Endothelial cell of umbilical vein (primary cell): ENCODE data around the gene TTF1. TPM values are rescaled to one million over a fixed set of nuclear protein-coding genes. Genes with fewer than 3 reads are reported as not detected.

Experiments
- BruUV-seq: library from RNA; stranded (reverse); fragments of 400-500 nt; replicated peaks from 2 replicates; lab custom pipeline; 2021; lab: Mats Ljungman, UMichigan
- CTCF ChIA-PET: fragments of 300-600, 350-600 bp; sonication (Branson Sonifier 250); formaldehyde crosslinking; loops from one replicate; lab custom pipeline; 2021; ENCODE audit warnings: antibody characterized with exemption, inconsistent platforms; lab: Charles Lee
- POLR2A ChIA-PET: fragments of 300-600, 350-600 bp; sonication (Branson Sonifier 250); formaldehyde crosslinking; loops from one replicate; lab custom pipeline; 2021; ENCODE audit warnings: antibody characterized with exemption, inconsistent platforms; lab: Charles Lee
- DNase-seq: peaks from one replicate; pipeline ENCODE4 v3.0.0-alpha.2; 2011; ENCODE audit warnings: low read depth, low spot score
- FAIRE-seq: peaks from 2 replicates; lab custom pipeline; 2011; peaks lifted over from hg19 to GRCh38; lab: Jason Lieb, UNC
- H2AFZ ChIP-seq: 2 replicates; pipeline ENCODE4 v1.6.0; 2012; ENCODE audit warnings: low read depth, low read length, control low read depth, inconsistent platforms
- H3K27ac ChIP-seq: 2 replicates; pipeline ENCODE4 v1.5.1; 2011; ENCODE audit warnings: low read depth, mild to moderate bottlenecking, control low read depth, low read length, moderate library complexity; ENCODE audit not compliant: insufficient read depth
- H3K27me3 ChIP-seq, 2 experiments: 2 replicates each; pipeline versions ENCODE4 v1.6.0 to v1.6.1; 2011; ENCODE audit warnings: low read length in 2 of 2, mixed read lengths in 1 of 2; ENCODE audit not compliant: control insufficient read depth in 2 of 2, insufficient read depth in 2 of 2
- H3K36me3 ChIP-seq, 2 experiments: 2 replicates in 1 of 2; 3 replicates in 1 of 2; pipeline ENCODE4 v1.5.1; 2011; ENCODE audit warnings: low read length in 2 of 2, mild to moderate bottlenecking in 1 of 2, moderate library complexity in 1 of 2; ENCODE audit not compliant: control insufficient read depth in 2 of 2, insufficient read depth in 2 of 2; ENCODE audit errors: extremely low read depth in 1 of 2
- H3K4me1 ChIP-seq: 3 replicates; pipeline ENCODE4 v1.5.1; 2011; ENCODE audit warnings: mild to moderate bottlenecking, low read length; ENCODE audit not compliant: control insufficient read depth, insufficient read depth; ENCODE audit errors: extremely low read depth
- H3K4me2 ChIP-seq: 2 replicates; pipeline ENCODE4 v1.6.1; 2011; ENCODE audit warnings: low read length, control low read depth, mixed read lengths; ENCODE audit not compliant: insufficient read depth
- H3K4me3 ChIP-seq, 3 experiments: fragments of 200-600 bp in 1 of 3; sonication (generic), shearing (Covaris generic) in 1 of 3; replicated peaks in 1 of 3; 2 replicates each; pipeline ENCODE4 v1.5.1; 2011 to 2016; ENCODE audit warnings: control low read depth in 3 of 3, low read length in 3 of 3, mild to moderate bottlenecking in 2 of 3, inconsistent platforms in 1 of 3, low read depth in 1 of 3, moderate library complexity in 1 of 3; ENCODE audit not compliant: insufficient read depth in 1 of 3
- H3K79me2 ChIP-seq: 2 replicates; pipeline ENCODE4 v1.6.0; 2012; ENCODE audit warnings: low read length, inconsistent platforms; ENCODE audit not compliant: control insufficient read depth, insufficient read depth
- H3K9ac ChIP-seq: replicated peaks from 2 replicates; pipeline ENCODE3; 2011; ENCODE audit warnings: low read length, control low read depth; ENCODE audit not compliant: insufficient read depth; ENCODE audit errors: extremely low read depth
- H3K9me1 ChIP-seq: replicated peaks from 3 replicates; pipeline ENCODE4 v1.6.0; 2011; ENCODE audit warnings: mild to moderate bottlenecking, low read length; ENCODE audit not compliant: control insufficient read depth, insufficient read depth; ENCODE audit errors: extremely low read depth
- H3K9me3 ChIP-seq: replicated peaks from 2 replicates; pipeline ENCODE4 v1.5.1; 2012; ENCODE audit warnings: low read length, inconsistent platforms; ENCODE audit not compliant: control insufficient read depth, insufficient read depth
- H4K20me1 ChIP-seq: replicated peaks from 2 replicates; pipeline ENCODE3; 2011; ENCODE audit warnings: mild to moderate bottlenecking, low read length; ENCODE audit not compliant: control insufficient read depth, insufficient read depth; ENCODE audit errors: extremely low read depth
- CTCF ChIP-seq, 2 donors: IDR thresholded peaks; 1 replicate in 1 of 2; 2 replicates in 1 of 2; pipeline ENCODE4 v1.5.1; 2011; ENCODE audit warnings: low read length in 2 of 2, mild to moderate bottlenecking in 2 of 2, moderate library complexity in 2 of 2, control low read depth in 1 of 2, inconsistent platforms in 1 of 2, low read depth in 1 of 2; ENCODE audit not compliant: insufficient read depth in 1 of 2; ENCODE audit errors: extremely low read depth in 1 of 2
- EZH2 ChIP-seq: IDR thresholded peaks from 2 replicates; pipeline ENCODE4 v1.6.1; 2012; ENCODE audit warnings: borderline replicate concordance, low read depth, mild to moderate bottlenecking, moderate library complexity, low read length, inconsistent platforms; ENCODE audit not compliant: severe bottlenecking
- FOS ChIP-seq: IDR thresholded peaks from 2 replicates; pipeline ENCODE4 v1.6.1; 2011; ENCODE audit warnings: mild to moderate bottlenecking, low read length, moderate library complexity, borderline replicate concordance; ENCODE audit not compliant: insufficient read depth
- GATA2 ChIP-seq: IDR thresholded peaks from 2 replicates; pipeline ENCODE4 v1.7.0; 2011; ENCODE audit warnings: low read depth, mild to moderate bottlenecking, moderate library complexity, mixed read lengths, low read length; ENCODE audit not compliant: insufficient read length, insufficient read depth
- JUN ChIP-seq: IDR thresholded peaks from 2 replicates; pipeline ENCODE4 v1.6.1; 2011; ENCODE audit warnings: borderline replicate concordance, low read depth; ENCODE audit not compliant: insufficient read length, insufficient read depth
- MAX ChIP-seq: IDR thresholded peaks from 2 replicates; pipeline ENCODE4 v1.6.1; 2011; ENCODE audit not compliant: insufficient read depth, insufficient read length
- MYC ChIP-seq: IDR thresholded peaks from one replicate; pipeline ENCODE4 v1.6.1; 2011; ENCODE audit warnings: mild to moderate bottlenecking, low read depth, low read length
- POLR2A ChIP-seq: IDR thresholded peaks from 2 replicates; pipeline ENCODE4 v1.6.1; 2012; ENCODE audit warnings: low read depth, mild to moderate bottlenecking, control low read depth, low read length
- POLR2AphosphoS5 ChIP-seq: IDR thresholded peaks from 2 replicates; pipeline ENCODE4 v1.6.1; 2012; ENCODE audit warnings: low read depth, mild to moderate bottlenecking, control low read depth, low read length, moderate library complexity; ENCODE audit not compliant: insufficient read depth
- dilution Hi-C: fragments of 300-500 bp; cut with MboI; formaldehyde crosslinking; loops from one replicate; pipeline ENCODE4 v1.15.0; 2019; ENCODE audit warnings: low sequenced_read_pairs; ENCODE audit not compliant: extremely low pct_ligation_motif_present
- intact Hi-C: fragments of 100-400 bp; cut with micrococcal nuclease; formaldehyde crosslinking; loops from one replicate; pipeline ENCODE4 v1.10.0; 2022
- polyA plus RNA-seq, 4 experiments: library from polyadenylated mRNA; depleted of rRNA in 3 of 4; stranded (reverse) in 3 of 4; unstranded in 1 of 4; fragments of >200 nt; gene quantifications; 2 replicates each; pipeline versions ENCODE4 v1.2.1 to v1.2.3, GENCODE V29; 2011 to 2012; ENCODE audit warnings: missing spikeins in 1 of 4
- total RNA-seq: library from RNA; stranded (reverse); gene quantifications from 2 replicates; pipeline ENCODE4 v1.2.3, GENCODE V29; 2021

The TTF1 gene
- total and polyA plus RNA-seq, 2 donors (not counting 3 experiments of a cell fraction or from before 2014, with no cell fraction given), result 4.9 to 12.0 TPM

- no peak overlapping the region for H3K27ac ChIP-seq
- peaks cover 36 to 53% of the 10 kb centered on the region in 2 experiments for H3K27me3 ChIP-seq
- BruUV-seq, result no TSS peak
- H2AFZ ChIP-seq, result no peak overlapping the region
- no peaks in the 10 kb centered on the region for H3K9me1 ChIP-seq
- H3K4me2 ChIP-seq, result no peak overlapping the region
- H3K79me2 ChIP-seq, result no peaks in the 10 kb centered on the region
- H3K4me3 ChIP-seq, result no peak overlapping the region
- no peaks in the 10 kb centered on the region for H3K9me3 ChIP-seq
- H3K36me3 ChIP-seq, result no peaks in the 10 kb centered on the region
- ChIA-PET POLR2A (no interaction called here), CTCF (interaction anchor here (0.9 to 3.3 kb wide), 6 partner anchors 86 to 559 kb away, joined by 3 to 11 read pairs (median 3); no protein-coding TSS in a partner anchor)
- dilution Hi-C loops, result no loop called here
- H4K20me1 ChIP-seq, result no peaks in the 10 kb centered on the region
- TF ChIP-seq POLR2AphosphoS5 (no peak), MAX (no peak), JUN (no peak), MYC (no peak), POLR2A (no peak), EZH2 (no peak), FOS (no peak), GATA2 (no peak), CTCF (IDR thresholded peaks at IDR 0.05; ENCODE audit: extremely low read depth in 1 of 2, insufficient read depth in 1 of 2, low read depth in 1 of 2, low read length in 2 of 2) (no peak)
- intact Hi-C loops, result loop anchor here (5.0 kb wide), 1 partner anchor 258 kb away; the partner anchor contains the start of gene GTF3C4
- H3K4me1 ChIP-seq, result peaks cover 8% of the 10 kb centered on the region
- no peak overlapping the region for H3K9ac ChIP-seq
- FAIRE-seq (no peak), DNase-seq (no peak)
These were observed 7.3 kb upstream of the TTF1 start for GRCh38 chr9:132413926-132414325.
